Measurements from ENCODE around the gene SUPT20HL2.

Gene SUPT20HL2

GRCh38 chrX:24285082-24285481 lies 28.8 kb downstream of the SUPT20HL2 start:
- no peak for ATAC-seq
- H3K27ac Mint-ChIP-seq, result no peak overlapping the region
- no peaks in the 10 kb centered on the region for H3K36me3 Mint-ChIP-seq
- H3K4me3 Mint-ChIP-seq, result no peak overlapping the region
- H3K4me1 Mint-ChIP-seq, result no peaks in the 10 kb centered on the region
- no peaks in the 10 kb centered on the region for H3K9me3 Mint-ChIP-seq
- H3K27me3 Mint-ChIP-seq, result peaks cover 20% of the 10 kb centered on the region

- Mint-ChIP-seq H3K36me3 (no peaks in the 10 kb centered on the region), H3K9me3 (no peaks in the 10 kb centered on the region), H3K4me3 (no peak overlapping the region), H3K27me3 (peaks cover 20% of the 10 kb centered on the region), H3K27ac (no peak overlapping the region), H3K4me1 (no peaks in the 10 kb centered on the region)
- no peak for ATAC-seq
These were observed 30.6 kb downstream of the SUPT20HL2 start for GRCh38 chrX:24283127-24283794.

DNA sequence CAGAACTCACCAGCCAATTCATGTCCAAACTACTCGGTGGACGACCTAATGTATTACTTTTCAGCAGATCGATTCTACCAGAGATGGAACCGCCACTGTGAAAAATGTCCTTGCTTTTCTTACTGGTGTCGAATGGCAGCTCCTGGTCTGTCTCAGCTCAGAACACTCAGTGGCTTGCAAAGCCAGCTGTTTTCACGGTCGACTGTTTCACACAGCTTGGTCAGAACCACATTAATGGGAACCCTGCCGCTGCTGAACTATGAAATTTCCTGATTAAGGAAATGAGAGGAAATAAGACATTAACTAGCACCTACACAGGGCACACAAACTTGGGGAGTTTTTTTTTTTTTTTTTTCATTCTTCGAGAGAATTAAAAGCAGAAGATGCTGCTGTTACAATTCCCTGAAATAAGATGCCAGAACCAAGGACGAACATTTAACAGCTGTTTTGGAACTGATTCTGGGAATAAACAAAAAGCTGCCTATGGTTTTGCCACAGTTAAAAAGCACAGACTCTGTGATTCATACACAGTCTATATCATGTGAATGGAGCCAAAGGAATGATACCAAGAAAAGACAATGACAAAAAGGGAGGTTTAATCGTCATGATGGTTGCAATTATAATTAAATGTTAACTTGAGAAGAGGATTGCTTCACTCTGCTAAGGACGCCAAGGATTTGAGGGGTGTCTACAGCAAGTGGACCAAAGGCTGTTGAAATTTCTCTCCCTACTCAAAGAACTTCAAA lies 31.3 kb downstream of the SUPT20HL2 start:
- Mint-ChIP-seq H3K9me3 (no peaks in the 10 kb centered on the region), H3K4me1 (no peaks in the 10 kb centered on the region), H3K27ac (no peak overlapping the region), H3K4me3 (no peak overlapping the region), H3K27me3 (peaks cover 20% of the 10 kb centered on the region), H3K36me3 (no peaks in the 10 kb centered on the region)
- ATAC-seq, result no peak

GRCh38 chrX:24277405-24277804 lies 36.5 kb downstream of the SUPT20HL2 start:
- H3K27me3 Mint-ChIP-seq, result peaks cover 10% of the 10 kb centered on the region
- H3K4me1 Mint-ChIP-seq, result no peaks in the 10 kb centered on the region
- no peak for ATAC-seq
- no peak overlapping the region for H3K27ac Mint-ChIP-seq
- no peaks in the 10 kb centered on the region for H3K36me3 Mint-ChIP-seq
- H3K4me3 Mint-ChIP-seq, result no peak overlapping the region
- no peaks in the 10 kb centered on the region for H3K9me3 Mint-ChIP-seq

DNA sequence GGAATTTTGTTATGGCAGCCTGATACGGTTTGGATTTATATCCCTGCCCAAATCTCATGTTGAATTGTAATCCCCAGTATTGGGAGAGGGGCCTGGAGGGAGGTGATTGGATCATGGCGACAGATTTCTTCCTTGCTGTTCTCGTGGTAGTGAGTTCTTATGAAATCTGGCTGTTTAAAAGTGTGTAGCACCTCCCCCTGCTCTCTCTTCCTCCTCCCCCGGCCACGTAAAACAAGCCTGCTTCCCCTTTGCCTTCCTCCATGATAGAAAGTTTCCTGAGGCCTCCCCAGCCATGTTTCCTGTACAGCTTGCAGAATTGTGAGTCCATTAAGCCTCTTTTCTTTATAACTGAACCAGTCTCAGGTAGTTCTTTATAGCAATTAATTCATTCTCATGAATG lies 37.9 kb downstream of the SUPT20HL2 start:
- Mint-ChIP-seq H3K9me3 (peaks cover 4% of the 10 kb centered on the region), H3K4me1 (no peaks in the 10 kb centered on the region), H3K27me3 (peaks cover 7% of the 10 kb centered on the region), H3K36me3 (no peaks in the 10 kb centered on the region), H3K27ac (no peak overlapping the region), H3K4me3 (no peak overlapping the region)
- ATAC-seq, result no peak

DNA sequence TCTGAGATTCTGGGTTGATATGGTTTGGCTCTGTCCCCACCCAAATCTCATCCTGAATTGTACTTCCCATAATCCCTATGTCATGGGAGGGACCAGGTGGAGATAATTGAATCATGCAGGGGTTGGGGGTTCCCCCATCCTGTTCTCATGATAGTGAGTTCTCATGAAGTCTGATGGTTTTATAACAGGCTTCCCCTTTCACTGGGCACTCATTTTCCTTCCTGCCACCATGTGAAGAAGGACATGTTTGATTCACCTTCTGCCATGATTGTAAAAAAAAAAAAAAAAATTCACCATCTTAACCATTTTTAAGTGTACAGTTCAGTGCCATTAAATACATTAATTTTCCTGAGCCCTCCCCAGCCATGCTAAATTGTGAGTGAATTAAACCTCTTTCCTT lies 42.6 kb downstream of the SUPT20HL2 start:
- no peaks in the 10 kb centered on the region for H3K4me1 Mint-ChIP-seq

DNA sequence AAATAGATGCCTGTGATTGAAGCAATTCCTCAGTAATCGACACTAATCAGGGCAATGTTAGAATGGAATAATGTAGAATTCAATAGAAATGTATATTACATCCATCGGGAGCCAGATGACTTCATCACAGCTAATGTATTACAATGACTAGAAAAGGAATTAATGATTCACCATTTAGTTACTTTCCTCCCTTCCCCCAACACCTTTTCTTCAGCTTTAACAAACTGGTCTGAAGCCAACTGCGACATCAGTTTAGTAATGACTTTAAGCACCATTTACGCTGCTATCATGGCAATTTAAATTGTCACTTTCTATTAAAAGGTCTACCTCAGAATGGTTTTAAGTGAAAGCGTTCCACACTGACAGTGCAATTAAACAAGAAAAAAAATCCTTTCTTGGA lies 45.1 kb downstream of the SUPT20HL2 start:
- H3K27ac Mint-ChIP-seq, result no peak overlapping the region
- no peak overlapping the region for H3K4me3 Mint-ChIP-seq
- ATAC-seq, result no peak
- H3K4me1 Mint-ChIP-seq, result no peaks in the 10 kb centered on the region
- H3K36me3 Mint-ChIP-seq, result no peaks in the 10 kb centered on the region
- peaks cover 5% of the 10 kb centered on the region for H3K9me3 Mint-ChIP-seq
- no peaks in the 10 kb centered on the region for H3K27me3 Mint-ChIP-seq

More for the DNA sequence above, 42.6 kb downstream of the SUPT20HL2 start:
- Mint-ChIP-seq H3K27ac (no peak overlapping the region), H3K4me3 (no peak overlapping the region), H3K36me3 (no peaks in the 10 kb centered on the region), H3K9me3 (peaks cover 5% of the 10 kb centered on the region), H3K27me3 (no peaks in the 10 kb centered on the region)
- ATAC-seq, result no peak

GRCh38 chrX:24266996-24267395 lies 46.9 kb downstream of the SUPT20HL2 start:
- peaks cover 7% of the 10 kb centered on the region for H3K9me3 Mint-ChIP-seq
- H3K4me1 Mint-ChIP-seq, result no peaks in the 10 kb centered on the region
- H3K36me3 Mint-ChIP-seq, result no peaks in the 10 kb centered on the region
- H3K4me3 Mint-ChIP-seq, result no peak overlapping the region
- no peak for ATAC-seq
- no peak overlapping the region for H3K27ac Mint-ChIP-seq
- H3K27me3 Mint-ChIP-seq, result no peaks in the 10 kb centered on the region

DNA sequence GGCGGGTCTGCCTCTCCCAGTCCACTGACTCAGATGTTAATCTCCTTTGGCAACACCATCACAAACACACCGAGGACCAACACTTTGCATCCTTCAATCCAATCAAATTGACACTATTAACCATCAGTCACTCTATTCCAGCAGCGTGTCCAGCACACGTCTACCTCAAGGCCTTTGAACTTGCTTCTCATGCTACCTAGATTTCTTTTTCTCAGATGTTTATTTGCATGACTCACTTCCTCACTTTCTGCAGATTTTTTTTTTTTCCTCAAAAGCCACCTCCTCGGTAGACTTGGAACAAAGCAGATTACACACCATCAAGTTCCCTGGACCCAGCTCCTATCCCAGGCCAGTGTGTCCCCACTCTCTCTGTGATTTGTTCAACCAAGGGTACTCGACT lies 49.5 kb downstream of the SUPT20HL2 start:
- no peak for ATAC-seq
- no peak overlapping the region for H3K4me3 Mint-ChIP-seq

GRCh38 chrX:24262309-24262708 lies 51.6 kb downstream of the SUPT20HL2 start:
- H3K36me3 Mint-ChIP-seq, result no peaks in the 10 kb centered on the region
- peaks cover 2% of the 10 kb centered on the region for H3K9me3 Mint-ChIP-seq
- peaks cover 11% of the 10 kb centered on the region for H3K4me1 Mint-ChIP-seq
- ATAC-seq, result no peak
- no peaks in the 10 kb centered on the region for H3K27me3 Mint-ChIP-seq
- H3K4me3 Mint-ChIP-seq, result no peak overlapping the region
- no peak overlapping the region for H3K27ac Mint-ChIP-seq

More for the DNA sequence above, 49.5 kb downstream of the SUPT20HL2 start:
- H3K4me1 Mint-ChIP-seq, result peaks cover 11% of the 10 kb centered on the region
- peaks cover 2% of the 10 kb centered on the region for H3K9me3 Mint-ChIP-seq
- H3K27ac Mint-ChIP-seq, result no peak overlapping the region
- H3K27me3 Mint-ChIP-seq, result no peaks in the 10 kb centered on the region
- H3K36me3 Mint-ChIP-seq, result no peaks in the 10 kb centered on the region

Data from stimulated activated memory B cell treated with anti-CD40 and anti-IgM and Interleukin-4, amounts not matched to agents 10 μg/mL and 1 μg/mL and 100 μg/mL, for 72 hours (primary cell).